HG03342 (cell line): ENCODE measurements around the gene VAV1.
A peak's percentile ranks its signal among the peaks of the same experiment; 100 is the strongest.
"Not testable (repeated sequence)": the region's sequence is repeated elsewhere in the genome, so short reads cannot be mapped to it uniquely, and the experiment has no call there.

Experiments used
- ATAC-seq: cut with Tn5 transposase; IDR thresholded peaks from one replicate; pipeline ENCODE4 v1.9.1; 2021; ENCODE audit warnings: mild to moderate bottlenecking, moderate library complexity; ENCODE audit not compliant: unreplicated experiment

VAV1 gene

DNA sequence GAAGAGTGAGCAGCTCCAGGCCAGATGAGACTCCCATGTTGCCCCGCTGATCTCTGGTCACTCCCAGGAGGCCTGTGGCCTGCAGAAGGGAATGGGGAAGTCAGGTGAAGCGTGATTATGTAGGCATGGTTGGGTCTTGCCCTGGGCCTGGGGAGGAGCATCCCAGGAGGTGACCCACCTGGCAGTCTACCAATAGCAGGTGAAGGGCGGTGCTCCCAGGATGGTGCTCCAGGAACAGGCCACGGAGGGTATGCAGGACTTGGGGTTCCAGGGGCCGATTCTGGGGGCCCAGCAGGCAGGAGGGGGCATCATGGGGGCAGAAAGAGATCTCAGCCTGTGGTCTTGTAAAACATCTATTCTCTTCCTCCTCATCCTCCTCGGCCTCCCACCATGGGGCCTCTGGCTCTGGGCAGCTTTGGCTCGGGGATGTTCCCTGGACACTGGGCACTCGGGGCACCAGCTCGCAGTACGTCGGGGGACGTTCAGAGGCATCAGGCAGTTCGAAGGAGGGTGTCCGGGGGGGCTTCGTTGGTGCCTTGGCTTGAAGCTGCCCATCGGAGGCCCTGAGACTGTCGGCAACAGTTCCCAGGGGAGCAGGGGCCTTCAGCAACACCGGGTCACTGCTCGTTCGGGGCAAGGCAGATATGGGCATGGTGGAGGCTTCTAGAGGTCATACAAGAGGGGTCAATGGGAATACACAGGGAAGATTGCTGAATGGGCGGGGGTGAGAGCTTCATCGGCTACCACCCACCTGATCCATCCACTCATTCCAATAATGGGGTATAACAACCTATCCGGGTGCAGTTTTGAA is 17.6 kb upstream of the VAV1 start:
- ATAC-seq = no peak

DNA sequence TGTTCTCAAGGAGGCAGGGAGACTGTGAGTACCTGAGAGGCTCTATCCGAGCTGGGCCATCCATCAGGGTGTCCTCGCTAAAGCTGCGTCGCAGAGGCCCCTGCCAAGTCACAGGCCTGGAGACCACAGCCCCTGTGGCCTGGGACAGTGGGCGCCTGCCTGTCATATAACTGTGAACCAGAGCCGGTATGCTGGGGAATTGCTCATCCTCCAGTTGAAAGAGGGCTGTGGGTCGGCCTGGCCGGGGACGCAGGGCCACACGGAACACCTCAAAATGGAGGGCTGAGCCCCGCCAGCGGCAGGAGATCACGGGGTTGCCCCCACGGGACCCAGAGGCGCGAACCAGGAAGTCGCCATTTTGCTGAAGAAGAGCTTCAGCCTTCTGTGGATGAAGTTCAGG is 11.9 kb upstream of the VAV1 start:
- ATAC-seq = no peak

DNA sequence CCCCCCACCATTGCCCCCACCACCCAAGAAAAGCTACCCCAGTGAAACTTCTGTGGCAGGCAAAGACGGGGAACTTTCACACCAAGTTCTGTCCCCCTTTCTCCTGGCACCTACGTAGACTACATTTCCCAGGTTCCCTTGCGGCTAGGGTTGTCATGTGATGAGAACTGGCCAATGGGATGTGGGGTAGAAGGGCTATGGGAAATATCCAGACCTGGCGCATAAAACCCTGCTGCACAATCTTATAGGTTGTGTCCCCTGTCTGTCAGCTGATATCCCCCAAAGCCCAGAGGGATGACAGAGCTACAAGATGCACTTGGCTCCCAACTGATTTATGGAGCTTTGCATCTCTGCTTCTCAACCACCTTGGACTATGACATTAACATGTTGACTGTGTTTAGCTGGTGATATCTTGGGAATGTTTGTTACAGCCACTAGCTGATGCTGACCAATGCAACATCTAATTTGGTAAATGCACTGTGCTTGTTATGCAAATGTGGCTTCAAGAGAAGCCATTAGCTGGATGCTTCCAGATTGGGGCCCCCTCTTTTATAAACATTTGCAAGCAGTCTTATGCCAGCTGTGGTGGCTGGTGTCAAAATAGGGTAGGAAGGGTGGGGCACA is 11.3 kb upstream of the VAV1 start:
- ATAC-seq = no peak

DNA sequence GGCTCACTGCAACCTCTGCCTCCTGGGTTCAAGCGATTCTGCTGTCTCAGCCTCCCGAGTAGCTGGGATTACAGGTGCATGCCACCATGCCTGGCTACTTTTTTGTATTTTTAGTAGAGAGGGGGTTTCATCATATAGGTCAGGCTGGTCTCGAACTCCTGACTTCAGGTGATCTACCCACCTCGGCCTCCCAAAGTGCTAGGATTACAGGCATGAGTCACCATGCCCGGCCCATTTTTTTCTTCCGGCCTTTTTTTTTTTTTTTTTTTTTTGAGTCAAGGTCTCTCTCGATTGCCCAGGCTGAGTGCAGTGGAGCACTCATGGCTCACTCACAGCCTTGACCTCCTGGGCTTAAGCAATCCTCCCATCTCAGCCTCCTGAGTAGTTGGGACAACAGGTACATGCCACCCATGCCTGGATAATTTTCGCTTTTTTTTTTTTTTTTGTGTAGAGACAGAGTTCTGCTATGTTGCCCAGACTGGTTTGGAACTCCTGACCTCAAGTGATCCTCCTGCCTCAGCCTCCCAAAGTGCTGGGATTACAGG is 10.2 kb upstream of the VAV1 start:
- not testable (repeated sequence) for ATAC-seq

DNA sequence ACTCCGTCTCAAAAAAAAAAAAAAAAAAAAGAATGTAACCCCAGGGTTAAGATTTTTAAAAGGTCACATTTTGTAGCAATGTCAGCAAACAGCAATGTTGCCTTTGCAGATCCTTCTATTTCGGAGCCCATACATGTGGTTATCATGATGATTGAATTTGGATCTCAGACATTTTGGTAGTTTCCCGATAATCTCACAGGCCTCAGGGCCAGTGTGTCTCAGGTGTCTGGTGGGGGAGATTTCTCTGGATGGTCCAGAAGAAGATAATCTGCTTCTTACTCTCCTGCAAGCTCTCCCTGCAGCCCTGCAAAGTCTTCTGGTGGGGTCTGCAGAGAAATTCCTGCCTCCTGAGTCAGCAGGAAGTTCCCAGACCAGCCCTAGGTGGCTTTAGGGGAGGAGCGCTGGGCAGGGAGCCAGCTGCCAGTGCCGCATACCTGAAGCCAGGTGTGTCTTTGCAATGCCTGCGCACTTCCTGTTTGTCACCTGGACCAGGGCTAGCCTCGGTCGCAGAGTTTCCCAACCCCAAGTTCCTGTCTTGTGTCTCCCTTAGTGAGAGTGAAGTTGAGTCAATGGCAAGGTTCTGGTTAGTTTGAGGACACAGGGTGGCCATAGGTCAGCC is 6.7 kb upstream of the VAV1 start:
- ATAC-seq = no peak

GRCh38 chr19:6766357-6767080 is 6.0 kb upstream of the VAV1 start:
- no peak for ATAC-seq

DNA sequence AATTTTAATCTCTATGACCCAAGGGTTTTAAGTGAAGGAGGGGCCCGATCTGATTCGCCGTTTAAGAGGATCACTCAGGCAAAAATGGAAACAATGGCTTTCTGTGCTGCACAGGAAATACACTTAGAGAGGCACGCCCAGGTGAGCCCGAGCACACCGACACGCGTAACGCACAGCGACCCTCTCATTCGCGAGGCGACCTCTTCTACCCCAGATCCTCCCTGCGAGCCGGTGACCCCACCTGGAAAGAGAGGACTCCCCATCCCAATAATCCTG is 5.5 kb upstream of the VAV1 start:
- peak; percentile 28 for ATAC-seq

DNA sequence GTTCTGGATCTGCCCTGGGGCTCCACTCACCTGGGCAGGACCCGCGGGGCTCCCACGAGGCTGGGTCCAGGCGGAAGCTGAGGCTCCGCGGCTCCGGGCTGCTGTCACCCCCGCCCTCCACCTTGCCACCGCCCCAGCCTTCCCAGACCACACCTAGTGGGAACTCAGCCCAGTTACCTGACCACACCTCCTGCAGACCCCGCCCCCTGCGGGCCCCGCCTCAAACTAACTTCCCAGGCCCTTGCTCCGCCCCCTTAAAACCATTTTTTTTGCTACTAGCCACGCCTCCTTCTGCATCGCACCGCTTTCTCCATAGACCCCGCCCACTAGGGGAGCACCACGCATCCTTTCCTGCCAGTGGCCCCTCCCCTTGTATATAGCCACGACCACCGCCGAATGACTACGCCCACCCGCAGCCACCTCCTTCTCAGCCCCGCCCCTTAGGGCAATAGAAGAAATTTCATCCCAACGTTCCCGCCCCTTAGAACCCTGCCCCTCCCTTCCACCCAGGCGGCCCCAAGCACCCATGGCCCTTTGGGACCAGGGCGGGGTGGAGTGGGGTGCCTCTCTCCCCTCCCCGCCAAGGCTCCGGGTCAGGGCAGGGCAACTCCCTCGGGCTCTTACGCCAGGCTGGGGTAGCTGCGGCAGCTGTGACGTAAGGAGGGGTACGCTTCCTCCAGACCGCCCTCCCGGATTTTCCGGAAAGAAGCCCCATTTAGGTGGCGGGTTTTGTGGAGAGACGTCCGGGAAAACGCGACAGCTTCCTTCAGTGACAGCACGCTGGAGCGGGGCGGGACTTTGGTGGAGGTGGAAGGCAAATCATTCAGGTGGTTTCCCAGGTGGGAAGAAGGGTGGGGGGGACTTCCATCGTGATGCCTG is 4.9 kb upstream of the VAV1 start, which contains the start of gene SH2D3A:
SH2D3A (minus strand) TSS at position 79 of the 879 bp plus-strand sequence. CDS start 3,687 bp downstream, outside the sequence.
- ATAC-seq = peak; percentile 63

GRCh38 chr19:6768236-6768785 is 4.2 kb upstream of the VAV1 start:
- ATAC-seq = no peak

- no peak for ATAC-seq
Measured at GRCh38 chr19:6769006-6769619, 3.4 kb upstream of the VAV1 start.

DNA sequence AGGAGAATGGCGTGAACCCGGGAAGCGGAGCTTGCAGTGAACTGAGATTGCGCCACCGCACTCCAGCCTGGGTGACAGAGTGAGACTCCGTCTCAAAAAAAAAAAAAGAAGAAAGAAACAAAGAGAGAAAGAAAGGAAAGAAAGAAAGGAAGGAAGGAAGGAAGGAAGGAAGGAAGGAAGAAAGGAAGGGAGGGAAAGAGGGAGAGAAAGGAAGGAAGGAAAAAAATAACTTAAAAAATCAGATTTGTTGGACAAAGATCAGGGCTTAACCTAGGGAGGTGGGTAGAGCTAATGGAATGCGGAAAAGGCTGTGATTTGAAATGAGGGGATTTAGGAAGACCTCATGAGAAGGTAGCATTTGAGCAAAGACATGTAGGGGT is 870 bp upstream of the VAV1 start:
- not testable (repeated sequence) for ATAC-seq

DNA sequence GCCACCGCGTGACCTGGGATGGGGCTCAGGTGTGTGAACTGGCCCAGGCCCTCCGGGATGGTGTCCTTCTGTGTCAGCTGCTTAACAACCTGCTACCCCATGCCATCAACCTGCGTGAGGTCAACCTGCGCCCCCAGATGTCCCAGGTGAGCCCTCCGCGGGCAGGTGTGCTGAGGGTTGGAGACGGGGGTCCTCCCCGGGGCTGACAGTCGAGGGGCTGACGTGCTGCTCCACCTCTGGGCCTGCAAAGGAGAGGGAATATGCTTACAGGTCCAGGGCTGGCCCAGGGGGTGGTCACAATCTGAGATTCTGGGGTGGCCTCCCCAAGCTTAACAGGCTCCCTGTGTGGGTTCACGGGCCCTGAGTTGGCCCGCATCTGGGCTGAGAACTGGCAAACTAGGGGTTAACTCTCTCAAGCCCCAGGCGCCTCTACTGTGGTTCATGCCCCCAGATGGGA is 386 bp downstream of the VAV1 start:
- no peak for ATAC-seq

DNA sequence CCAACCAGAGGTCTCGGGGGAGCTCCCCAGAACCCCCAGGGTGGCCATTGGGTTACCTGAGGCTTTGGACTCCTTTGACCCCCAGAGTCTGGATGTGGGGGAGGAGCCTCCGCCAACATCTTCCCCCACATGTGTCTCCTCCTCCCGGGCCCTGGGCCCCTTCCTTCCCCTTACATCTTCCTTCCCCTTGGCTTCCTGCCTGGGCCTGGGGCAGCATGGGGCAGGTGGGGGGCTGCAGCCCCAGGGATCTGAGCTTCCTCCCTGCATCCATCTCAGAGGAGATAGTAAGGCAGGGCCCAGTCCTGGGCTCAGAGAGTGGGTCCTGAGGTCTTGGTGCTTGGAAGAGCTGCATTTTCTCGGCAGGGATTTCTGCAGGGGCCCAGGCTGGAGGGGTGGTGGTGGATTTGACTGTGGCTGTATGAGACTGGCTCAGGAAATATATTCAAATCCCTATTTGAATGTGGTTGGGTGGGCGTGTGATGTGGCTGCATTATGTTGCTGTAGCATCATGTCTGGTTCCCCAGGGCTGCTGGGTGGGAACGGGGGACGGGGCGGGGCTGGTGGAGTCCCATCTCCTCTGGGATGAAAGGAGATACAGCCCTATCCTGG is 919 bp downstream of the VAV1 start:
- ATAC-seq = no peak

DNA sequence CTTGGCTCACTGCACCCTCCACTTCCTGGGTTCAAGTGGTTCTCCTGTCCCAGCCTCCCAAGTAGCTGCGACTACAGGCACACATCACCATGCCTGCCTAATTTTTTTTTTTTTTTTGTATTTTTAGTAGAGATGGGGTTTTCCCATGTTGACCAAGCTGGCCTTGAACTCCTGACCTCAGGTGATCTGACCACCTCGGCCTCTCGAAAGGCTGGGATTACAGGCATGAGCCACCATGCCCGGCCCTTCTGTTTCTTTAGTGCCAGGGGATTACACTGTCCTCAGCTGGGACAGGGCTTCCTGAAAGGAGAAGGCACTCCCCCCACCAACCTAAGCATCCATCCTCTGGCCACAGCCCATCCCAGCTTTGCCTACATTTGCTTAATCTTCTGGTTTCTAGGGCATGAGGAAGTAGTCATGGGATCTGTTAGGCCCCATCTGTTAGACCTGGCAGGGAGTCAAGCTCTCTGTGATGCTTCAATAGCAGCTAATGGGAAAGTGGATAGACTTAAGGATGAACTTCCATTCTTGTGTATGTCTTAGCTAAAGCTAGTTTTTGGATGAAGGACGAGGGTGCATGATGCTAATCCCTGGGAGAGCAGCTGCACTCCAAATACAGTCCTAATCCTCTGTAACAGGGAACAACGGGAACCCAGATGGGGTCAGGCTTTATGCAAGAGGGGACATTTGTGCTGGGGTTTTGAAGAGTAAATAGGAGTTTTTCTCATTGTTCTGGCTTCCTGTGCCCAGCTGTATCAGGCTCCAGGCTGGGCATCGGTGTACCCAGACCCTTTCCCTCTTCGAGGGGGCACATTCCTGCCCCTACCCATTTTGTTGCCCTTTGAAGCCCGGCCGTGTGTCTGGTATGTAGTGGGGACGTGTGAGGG is 2.6 kb downstream of the VAV1 start:
- ATAC-seq = no peak

- ATAC-seq = not testable (repeated sequence)
Measured at GRCh38 chr19:6776045-6776444, 3.5 kb downstream of the VAV1 start.

DNA sequence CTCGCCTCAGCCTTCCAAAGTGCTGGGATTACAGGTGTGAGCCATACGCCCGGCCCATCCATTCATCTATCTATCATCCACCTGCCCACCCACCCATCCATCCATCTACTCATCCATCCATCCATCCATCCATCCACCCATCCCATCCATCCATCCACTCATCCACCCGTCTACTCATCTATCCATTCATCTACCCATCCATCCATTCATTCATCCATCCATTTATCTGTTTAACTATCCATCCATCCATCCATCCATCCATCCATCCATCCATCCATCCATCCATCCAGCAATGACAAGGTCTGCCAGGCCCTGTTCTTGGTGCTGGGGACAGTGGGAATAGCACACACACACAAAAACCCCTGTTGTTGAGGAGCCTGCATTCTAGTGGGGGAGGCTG is 4.5 kb downstream of the VAV1 start:
- ATAC-seq = no peak

DNA sequence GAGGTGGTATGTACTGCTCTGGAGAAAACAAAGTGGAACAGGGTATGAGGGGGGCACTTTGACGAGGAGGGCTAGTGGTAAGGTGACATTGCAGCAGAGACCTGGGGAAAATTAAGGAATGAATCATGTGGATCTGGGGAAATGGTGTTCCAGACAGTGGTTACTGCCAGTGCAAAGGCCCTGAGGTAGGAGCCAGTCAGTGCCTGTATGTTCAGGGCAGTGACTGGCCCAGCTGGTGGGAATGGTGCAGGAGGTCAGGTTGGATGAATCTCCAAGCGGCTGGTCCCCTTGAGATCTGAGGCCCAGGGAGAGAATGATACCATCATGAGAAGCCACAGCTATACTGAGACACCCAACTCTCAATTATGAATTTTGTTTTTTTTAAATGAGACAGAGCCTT is 4.9 kb downstream of the VAV1 start:
- ATAC-seq = no peak

DNA sequence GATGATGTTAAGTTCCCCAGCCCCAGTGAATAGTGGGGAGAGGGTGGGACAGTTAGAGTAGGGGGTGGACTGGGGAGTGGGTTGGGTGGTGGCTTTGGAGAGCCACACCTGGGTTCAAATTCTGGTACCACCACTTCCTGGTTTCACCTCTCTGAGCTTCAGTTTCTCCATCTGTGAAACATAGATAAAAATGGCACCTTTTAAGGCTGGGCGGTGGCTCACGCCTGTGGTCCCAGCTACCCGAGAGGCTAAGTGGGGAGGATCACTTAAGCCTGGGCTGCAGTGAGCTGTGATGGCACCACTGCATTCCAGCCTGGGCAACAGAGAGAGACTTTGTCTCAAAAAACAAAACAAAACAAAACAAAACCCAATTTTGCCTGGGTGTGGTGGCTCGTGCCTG is 5.9 kb downstream of the VAV1 start:
- ATAC-seq = no peak
